ENCODE data around the gene STH. TPM values are rescaled to one million over a fixed set of nuclear protein-coding genes. Genes with fewer than 3 reads are reported as not detected.

Gene STH
- total RNA-seq, 4 donors from 2014 or later, result not detected

GRCh38 chr17:45961206-45961605, 37.8 kb upstream of the STH start:
- intact Hi-C loops (cut with DNase I), result no loop called here
- WGBS, 2 donors, result 70 to 75% methylated on average over 5 to 6 of the region's 6 CpGs

GRCh38 chr17:45962221-45962972, 36.7 kb upstream of the STH start:
- intact Hi-C loops (cut with DNase I), result no loop called here
- H3K27ac ChIP-seq, result no peak overlapping the region
- H3K36me3 ChIP-seq, result no peaks in the 10 kb centered on the region
- H3K9me3 ChIP-seq, result no peaks in the 10 kb centered on the region
- no peak for DNase-seq
- H3K4me3 ChIP-seq, result no peak overlapping the region
- H3K4me1 ChIP-seq, result peaks cover 5 to 49% (median 9%) of the 10 kb centered on the region in 3 donors
- TF ChIP-seq CTCF (IDR thresholded peaks at IDR 0.05) (no peak), POLR2A (IDR thresholded peaks at IDR 0.05) (no peak)
- no peaks in the 10 kb centered on the region for H3K27me3 ChIP-seq
- WGBS, 2 donors, result 90 to 91% methylated on average over 5 to 9 of the region's 12 CpGs

More at GRCh38 chr17:45961206-45961605, 37.8 kb upstream of the STH start:
- DNase-seq, result no peak
- TF ChIP-seq CTCF (IDR thresholded peaks at IDR 0.05), result no peak
- TF ChIP-seq POLR2A (IDR thresholded peaks at IDR 0.05), result no peak
- H3K36me3 ChIP-seq, result no peaks in the 10 kb centered on the region
- peaks cover 0 to 37% (median 4%) of the 10 kb centered on the region in 3 donors for H3K4me1 ChIP-seq
- H3K4me3 ChIP-seq, result no peak overlapping the region
- H3K9me3 ChIP-seq, result no peaks in the 10 kb centered on the region
- H3K27ac ChIP-seq, result no peak overlapping the region
- H3K27me3 ChIP-seq, result no peaks in the 10 kb centered on the region

- no peak overlapping the region for H3K4me3 ChIP-seq
- TF ChIP-seq POLR2A (IDR thresholded peaks at IDR 0.05), result no peak
- TF ChIP-seq CTCF (IDR thresholded peaks at IDR 0.05), result no peak
- intact Hi-C loops (cut with DNase I), result no loop called here
- no peaks in the 10 kb centered on the region for H3K36me3 ChIP-seq
- H3K9me3 ChIP-seq, result no peaks in the 10 kb centered on the region
- H3K27ac ChIP-seq, result no peak overlapping the region
- no peaks in the 10 kb centered on the region for H3K27me3 ChIP-seq
- no peak for DNase-seq
- 82 to 85% methylated on average over 5 of the region's 5 CpGs for WGBS, 2 donors
- peaks cover 6 to 57% (median 9%) of the 10 kb centered on the region in 3 donors for H3K4me1 ChIP-seq
These were observed 35.8 kb upstream of the STH start for GRCh38 chr17:45963283-45963682.

- no peaks in the 10 kb centered on the region for H3K36me3 ChIP-seq
- H3K9me3 ChIP-seq, result no peaks in the 10 kb centered on the region
- intact Hi-C loops (cut with DNase I), result no loop called here
- no peak overlapping the region for H3K27ac ChIP-seq
- no peak overlapping the region for H3K4me3 ChIP-seq
- WGBS, 2 donors, result 64 to 70% methylated on average over 5 of the region's 5 CpGs
- no peaks in the 10 kb centered on the region for H3K27me3 ChIP-seq
- H3K4me1 ChIP-seq, result peaks cover 6 to 61% (median 9%) of the 10 kb centered on the region in 3 donors
- no peak for DNase-seq
- TF ChIP-seq CTCF (IDR thresholded peaks at IDR 0.05) (no peak), POLR2A (IDR thresholded peaks at IDR 0.05) (no peak)
These were observed 35.2 kb upstream of the STH start for GRCh38 chr17:45963889-45964288.

GRCh38 chr17:45964634-45965033, 34.4 kb upstream of the STH start:
- H3K4me1 ChIP-seq, result peaks cover 6 to 56% (median 9%) of the 10 kb centered on the region in 3 donors
- no peaks in the 10 kb centered on the region for H3K36me3 ChIP-seq
- DNase-seq, result no peak
- TF ChIP-seq CTCF (IDR thresholded peaks at IDR 0.05), result no peak
- TF ChIP-seq POLR2A (IDR thresholded peaks at IDR 0.05), result no peak
- no peaks in the 10 kb centered on the region for H3K9me3 ChIP-seq
- WGBS, 2 donors, result 83 to 90% methylated on average over 4 of the region's 4 CpGs
- no peaks in the 10 kb centered on the region for H3K27me3 ChIP-seq
- intact Hi-C loops (cut with DNase I), result no loop called here
- no peak overlapping the region for H3K4me3 ChIP-seq
- no peak overlapping the region for H3K27ac ChIP-seq
